HG03103 (cell line): ENCODE measurements around the gene GFAP.

Experiments
- ATAC-seq: cut with Tn5 transposase; IDR thresholded peaks from one replicate; pipeline ENCODE4 v1.9.1; 2021; ENCODE audit warnings: low read depth; ENCODE audit not compliant: unreplicated experiment

The GFAP gene

DNA sequence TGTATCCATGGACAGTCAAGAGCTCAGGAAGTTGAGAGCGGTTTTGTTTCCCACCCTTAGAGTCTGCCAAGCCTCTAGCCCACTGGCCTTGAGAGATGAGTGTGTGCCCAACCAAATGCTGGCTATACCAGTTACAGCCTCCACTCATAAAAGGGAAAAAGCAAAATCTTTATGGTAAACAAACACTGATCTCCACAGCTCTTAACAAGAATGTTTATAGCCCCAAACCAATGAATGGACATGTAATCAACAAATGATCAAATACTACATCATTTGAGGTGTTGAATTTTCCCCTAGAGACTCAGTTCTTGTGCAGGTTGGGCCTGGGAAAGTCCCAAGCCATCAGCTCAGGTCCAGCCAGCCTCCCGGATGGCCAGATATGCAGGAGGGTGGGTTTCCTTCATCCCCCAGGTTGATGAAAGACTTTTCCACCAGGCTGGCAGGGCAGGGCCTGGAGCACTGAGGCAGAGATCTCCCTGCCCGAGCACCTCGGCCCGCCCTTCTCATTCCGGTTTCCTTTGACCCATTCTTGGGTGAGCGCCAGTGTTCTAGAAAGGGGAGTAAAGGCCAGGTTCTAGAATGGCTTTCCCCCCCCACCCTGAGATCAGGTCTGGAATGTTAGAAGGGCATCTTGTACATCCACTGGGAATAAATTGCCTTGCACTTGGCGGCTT, 12.2 kb downstream of the GFAP start:
- ATAC-seq, result no peak

DNA sequence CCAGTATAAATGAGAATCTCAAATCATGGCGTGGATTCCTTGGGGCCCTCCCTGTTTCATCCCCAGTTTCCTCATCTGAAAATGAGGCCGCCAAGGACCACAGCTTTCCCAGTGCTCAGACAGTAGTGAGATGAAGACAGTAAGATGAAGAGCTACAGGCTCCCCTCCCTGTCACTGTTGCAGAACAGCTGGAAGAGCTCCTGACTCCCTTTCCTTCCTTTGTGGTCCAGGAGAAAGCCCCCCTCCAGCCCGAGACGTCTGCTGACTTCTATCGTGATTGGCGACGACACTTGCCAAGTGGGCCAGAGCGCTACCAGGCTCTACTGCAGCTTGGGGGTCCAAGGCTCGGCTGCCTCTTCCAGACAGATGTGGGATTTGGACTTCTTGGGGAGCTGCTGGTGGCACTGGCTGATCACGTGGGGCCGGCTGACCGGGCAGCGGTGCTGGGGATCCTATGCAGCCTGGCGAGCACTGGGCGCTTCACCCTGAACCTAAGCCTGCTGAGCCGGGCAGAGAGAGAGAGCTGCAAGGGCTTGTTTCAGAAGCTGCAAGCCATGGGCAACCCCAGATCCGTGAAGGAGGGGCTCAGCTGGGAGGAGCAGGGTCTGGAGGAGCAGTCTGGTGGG, 13.1 kb downstream of the GFAP start:
- no peak for ATAC-seq

DNA sequence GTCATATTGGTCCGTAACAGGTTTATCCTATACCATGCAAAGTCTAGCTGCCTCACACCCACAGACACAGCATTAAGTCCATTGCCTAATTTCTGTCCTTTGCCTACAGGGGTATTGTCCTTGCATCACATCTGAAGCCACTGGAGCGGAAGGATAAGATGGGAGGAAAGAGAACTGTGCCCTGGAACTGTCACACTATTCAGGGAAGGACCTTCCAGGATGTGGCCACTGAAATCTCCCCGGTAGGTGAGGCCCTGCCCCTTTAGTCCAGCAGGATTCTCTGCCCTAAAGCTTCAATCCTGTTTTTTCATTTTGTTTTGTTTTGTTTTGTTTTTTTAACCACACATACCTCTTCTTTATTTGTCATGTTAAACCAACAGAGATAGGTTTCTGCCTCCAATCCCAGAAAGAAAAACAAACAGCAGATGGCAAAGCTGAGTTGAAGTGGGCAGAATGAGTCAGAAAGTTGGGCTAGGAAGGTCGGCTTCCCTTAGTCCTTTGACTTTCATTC, 13.8 kb downstream of the GFAP start:
- ATAC-seq, result no peak

DNA sequence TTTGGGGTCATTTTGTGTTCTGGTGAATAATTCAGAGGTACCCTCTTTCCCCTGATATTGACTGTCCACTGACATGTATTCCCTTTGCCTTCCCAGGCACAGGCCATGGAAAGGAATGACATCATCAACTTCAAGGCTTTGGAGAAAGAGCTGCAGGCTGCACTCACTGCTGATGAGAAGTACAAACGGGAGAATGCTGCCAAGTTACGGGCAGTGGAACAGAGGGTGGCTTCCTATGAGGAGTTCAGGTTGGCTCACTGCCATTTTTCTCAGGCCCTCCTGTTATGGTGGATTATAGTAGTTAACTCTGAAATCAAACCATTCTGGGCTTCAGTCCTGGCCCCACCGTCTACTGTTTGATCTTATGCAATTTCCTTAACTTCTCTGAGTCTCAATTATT, 14.4 kb downstream of the GFAP start:
- ATAC-seq, result no peak

DNA sequence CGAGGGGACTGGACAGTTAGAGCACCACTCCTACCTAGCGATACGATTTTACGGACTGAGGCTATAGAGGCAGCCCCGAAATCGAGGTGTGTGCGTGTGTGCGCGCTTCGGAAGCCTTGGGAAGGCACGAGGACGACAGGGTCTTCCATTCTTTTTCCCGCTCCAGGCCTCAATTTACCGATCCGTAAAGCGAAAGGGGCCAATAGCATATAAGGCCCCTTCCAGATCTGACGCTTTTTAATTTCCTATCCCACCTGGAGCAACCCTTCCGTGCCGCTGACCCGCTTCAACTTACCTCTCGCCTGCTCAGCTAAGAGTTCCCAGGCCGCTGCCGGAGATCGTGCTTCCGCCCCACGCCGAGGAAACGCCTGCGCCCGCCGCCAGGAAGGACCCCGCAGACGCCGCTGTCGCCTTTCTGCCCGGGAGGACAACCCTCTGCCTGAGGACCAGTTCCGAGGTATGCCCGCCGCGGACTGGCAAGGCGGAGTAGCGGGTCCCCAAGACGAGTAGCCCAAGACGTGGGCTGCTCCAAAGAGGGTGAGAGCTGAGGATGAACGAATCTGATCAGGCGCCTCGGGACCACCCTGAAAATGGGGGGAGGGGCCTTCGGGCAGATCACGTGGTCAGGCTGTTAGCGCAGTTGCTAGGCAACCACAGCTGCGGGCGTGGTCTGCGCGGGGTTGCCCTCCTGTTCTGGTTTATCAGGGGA, 16.1 kb downstream of the GFAP start, which contains the start of gene EFTUD2:
Gene EFTUD2, minus strand, starts transcription at position 372 of the 709 bp plus-strand sequence. CDS start 4,924 bp downstream, outside the sequence.
- ATAC-seq, result peak; percentile 70

DNA sequence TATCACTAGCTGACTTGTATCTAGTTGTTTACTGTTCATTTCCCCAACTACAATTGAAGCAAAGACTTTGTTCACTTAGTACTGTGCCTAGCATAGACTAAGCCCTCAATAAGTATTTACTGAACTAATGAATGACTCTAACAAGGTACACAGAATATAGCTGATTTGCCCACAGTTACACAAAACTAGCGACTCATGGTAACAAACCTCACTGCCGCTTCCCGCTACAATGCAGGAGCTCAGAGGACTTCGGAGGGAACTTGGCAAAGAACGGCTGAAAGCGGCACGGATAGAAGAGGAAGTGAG, 16.6 kb downstream of the GFAP start:
- no peak for ATAC-seq

DNA sequence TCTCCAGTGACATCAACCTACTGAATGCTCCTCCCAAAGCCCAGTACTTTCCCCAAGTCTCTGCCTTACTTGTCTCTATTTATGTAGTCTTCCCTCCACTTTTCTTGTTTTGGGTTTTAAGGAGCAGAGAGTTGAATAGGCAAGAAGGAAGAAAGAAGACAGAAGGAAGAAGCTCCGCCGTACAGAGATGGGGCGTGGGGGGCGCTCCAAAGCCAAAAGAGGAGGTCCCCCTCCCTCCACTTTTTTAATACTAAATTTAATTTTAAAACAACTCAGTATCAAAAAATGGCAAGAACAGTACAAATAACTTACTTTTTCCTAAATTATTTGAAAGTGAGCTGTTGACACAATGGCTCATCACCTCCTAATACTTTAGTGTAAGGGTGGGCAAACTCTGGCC, 20.7 kb downstream of the GFAP start:
- no peak for ATAC-seq

DNA sequence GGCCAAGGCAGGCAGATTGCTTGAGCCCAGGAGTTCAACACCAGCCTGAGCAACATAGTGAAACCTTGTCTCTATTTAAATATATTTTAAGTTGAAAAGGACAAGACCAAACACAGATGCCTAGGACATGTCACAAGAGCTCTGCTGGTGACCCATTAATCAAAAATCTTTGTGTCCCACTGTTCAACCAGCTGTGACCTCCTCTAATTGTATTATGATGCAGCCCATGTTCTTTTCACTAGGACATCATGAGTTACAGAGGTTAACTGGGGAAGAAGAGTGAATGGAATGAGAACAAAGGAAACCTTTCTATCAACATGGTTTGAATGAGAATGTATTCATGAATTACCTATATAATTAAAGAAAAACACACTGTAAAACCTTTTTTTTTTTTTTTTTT, 23.1 kb downstream of the GFAP start:
- ATAC-seq, result no peak

DNA sequence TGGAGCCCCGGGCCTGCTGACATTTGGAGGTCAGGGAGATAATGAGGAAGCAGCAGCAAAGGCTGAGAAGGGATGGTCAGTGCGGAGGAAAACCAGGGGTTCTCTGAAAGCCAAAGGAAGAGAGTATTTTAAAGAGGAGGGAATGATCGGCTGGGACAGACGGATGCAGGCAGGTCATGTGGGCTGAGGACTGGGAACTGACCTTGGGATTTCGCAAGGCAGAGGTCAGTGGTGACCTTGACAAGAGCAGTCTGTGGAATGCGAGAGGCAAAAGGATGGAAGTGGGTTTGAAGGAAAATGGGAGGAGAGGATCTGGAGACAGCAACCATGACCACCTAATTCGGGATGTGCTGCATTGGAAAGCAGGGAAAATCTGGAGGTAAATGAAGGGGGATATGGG, 26.3 kb downstream of the GFAP start:
- ATAC-seq, result no peak

DNA sequence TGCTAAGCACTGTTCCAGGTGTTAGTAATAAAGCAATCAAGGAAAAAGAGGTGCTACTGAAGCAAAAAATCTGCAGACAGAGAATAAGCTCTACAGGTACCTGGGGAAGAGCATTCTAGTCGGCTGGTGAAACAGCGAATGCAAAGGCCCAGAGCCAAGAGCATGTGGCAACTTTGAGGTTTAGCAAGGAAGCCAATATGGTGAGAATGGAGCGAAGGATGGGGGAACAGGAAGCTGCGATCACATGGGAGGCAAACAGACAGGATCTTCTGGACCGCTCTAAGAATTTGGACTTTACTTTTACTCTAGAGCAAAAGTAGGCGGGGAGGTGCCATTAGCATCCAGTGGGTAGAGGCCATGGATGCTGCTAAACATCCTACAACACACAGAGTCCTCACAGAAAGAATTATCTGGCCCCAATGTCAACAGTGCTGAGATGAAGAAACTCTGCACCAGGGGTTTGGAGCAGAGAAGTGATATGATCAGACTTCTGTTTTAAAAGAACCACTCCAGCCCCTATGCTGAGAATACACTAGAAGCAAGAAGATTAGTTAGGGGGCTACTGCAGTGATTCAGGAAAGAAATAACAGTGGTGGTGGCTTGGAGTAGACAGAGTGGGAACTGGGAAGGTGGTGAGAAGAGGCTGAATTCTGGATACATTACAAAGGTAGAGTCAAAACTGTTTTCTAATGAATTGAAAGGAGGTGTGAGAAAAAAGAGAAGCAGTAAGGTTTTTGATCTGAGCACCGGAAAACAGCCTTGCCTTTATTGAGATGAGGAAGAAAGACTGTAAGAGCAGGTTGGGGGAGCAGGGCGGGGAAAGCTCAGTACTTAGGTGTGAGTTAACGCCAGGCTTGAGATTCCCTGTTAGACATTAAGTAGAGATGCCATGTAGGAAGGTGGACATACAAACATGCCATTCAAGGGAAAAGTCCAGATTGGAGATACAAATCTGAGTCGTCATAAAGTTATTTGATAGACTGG, 27.0 kb downstream of the GFAP start:
- no peak for ATAC-seq

DNA sequence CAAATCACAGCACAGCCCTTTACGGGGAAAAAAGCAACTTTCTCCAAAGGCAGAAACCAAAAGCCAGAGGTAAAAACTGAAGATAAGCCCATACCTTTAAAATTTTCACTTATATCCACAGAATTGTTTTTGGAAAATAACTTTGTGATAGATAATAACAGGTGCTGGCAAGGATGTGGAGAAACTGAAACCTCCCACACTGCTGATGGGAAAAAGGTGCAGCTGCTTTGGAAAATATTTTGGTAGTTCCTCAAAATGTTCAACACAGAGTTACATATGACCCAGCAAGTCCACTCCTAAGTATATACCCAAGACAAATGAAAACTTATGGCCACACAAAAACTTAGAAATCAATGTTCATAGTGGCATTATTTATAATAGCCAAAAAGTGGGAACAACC, 28.3 kb downstream of the GFAP start:
- ATAC-seq, result no peak

DNA sequence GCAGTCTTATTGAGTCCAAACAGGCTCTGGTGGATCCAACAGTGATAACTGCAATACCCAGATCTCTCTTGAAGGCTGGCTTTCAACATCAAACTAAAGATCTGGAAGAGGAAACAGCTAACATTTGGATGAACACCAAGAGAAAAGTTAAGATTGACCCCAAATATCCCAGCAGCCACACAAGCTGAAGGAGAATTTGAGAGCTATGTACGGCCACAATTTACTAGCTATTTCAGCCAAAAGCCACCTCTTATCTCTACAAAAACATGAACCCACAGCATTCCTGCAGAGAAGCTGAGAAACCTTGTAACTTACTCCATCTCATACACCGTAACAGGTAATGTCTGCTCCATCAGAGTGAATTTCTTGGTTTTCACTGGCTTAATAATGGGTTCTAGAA, 30.4 kb downstream of the GFAP start:
- ATAC-seq, result no peak

DNA sequence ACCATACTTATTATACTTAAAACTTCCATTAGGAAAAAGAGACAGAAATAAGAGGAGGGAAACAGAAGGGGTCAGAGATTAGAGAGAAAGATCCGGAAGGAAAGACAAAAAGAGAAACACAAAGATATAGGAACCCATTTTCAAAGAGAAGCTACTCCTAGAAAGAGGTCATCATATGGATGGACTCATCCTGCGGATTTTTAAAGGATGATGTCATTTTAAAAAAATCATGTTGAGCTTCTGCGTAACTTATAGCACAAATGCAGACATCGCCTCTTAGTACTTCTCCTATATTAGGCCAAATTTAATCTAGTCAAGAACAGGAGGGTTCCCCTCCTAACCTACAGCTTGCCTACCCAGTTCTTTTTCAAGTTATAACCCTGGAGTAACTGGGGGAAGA, 34.2 kb downstream of the GFAP start:
- no peak for ATAC-seq

DNA sequence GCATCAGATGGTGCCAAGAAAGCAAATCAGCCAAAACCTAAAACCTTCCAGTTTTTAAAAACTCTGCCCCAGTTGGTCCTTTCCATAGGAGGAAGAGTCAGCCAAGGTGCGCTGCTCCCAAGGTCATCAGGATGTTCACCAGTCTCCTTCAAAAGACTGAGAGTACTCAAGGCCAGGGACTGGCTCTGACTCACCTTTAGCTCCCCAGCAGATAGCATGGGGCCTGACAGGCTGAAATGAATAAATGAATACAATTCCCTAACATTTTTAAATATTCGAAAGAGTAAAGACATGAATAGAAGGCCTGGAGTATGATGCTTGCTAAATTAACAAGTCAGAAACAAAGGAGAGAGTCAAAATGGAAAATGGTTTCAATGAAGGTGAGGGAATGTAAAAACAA, 35.2 kb downstream of the GFAP start:
- ATAC-seq, result no peak

DNA sequence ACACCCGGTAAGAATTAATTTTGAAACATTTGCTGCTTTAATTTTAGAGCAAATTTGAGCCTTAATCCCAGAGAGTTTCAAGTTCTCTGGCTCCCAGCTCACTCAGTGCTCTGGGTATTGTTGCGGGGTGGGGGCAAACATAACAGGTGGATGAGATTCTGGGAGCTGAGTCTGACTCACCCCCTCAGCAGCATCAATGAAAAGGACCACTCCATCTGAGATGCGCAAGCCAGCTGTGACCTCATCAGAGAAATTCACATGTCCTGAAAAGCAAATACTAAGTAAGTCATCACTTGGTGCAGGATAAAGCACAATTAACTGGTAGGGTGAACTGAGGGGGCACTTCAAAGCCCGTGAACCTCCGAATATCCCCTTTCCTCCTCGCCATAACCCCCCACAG, 35.9 kb downstream of the GFAP start:
- no peak for ATAC-seq

DNA sequence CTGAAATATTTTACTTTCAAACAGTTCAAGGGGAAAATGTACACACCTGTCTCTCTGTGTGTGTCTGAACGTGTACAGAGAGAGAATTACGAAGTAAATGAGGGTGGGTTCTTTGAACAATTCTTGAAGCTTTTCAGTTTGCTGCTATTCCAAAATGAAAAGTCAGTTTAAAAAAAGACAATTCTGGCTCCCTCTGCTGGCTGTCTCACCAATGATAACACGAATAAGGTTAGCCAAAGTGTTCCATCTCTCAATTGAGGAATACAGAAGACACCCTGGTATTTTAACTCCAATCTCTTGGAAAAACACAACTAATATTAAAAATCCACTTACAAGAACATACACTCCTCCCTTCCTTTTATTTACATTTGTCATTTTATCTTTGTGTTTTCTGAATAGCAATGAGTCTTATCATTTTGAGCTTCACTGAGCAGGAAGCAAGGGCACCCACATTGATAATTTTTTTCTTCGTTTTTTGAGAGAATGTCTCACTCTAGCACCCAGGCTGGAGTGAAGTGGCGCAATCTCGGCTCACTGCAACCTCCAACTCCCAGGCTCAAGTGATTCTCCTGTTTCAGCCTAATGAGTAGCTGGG, 36.6 kb downstream of the GFAP start:
- ATAC-seq, result no peak

DNA sequence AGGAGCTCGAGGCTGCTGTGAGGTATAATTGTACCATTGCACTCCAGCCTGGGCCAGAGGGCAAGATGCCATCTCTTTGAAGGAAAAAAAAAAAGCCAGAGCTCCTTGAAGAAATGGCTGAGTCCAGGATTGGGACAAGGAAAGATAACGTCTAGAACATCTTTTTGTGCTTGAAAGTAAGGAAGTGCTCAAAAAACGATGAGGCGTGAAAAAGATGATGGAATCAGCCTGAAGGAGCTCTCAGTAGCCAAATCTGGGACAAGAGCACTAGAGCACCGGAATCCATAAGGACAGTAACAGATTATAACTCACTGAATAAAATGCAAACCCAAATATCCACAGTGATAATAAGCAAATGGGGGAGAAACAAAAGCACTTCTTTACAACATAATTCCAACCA, 38.2 kb downstream of the GFAP start:
- no peak for ATAC-seq

DNA sequence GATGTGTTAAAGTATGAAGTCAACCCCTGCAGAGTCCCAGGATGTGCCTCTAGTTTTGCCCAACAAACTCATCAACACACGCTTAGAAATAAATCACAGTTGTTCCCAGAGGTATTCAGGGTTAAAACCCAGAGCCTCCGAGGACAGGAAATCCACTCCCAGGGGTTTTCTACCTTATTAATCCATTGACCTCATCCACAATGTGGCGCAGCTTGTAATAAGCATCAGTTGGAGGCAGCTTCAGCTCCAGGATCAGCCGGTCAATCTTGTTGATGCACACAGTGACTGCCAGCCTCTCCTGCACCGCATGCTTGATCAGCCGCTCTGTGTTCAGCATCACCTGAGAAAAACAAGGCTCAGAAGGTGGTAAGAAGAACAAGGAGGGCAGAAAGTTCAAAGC, 39.5 kb downstream of the GFAP start:
- ATAC-seq, result no peak

DNA sequence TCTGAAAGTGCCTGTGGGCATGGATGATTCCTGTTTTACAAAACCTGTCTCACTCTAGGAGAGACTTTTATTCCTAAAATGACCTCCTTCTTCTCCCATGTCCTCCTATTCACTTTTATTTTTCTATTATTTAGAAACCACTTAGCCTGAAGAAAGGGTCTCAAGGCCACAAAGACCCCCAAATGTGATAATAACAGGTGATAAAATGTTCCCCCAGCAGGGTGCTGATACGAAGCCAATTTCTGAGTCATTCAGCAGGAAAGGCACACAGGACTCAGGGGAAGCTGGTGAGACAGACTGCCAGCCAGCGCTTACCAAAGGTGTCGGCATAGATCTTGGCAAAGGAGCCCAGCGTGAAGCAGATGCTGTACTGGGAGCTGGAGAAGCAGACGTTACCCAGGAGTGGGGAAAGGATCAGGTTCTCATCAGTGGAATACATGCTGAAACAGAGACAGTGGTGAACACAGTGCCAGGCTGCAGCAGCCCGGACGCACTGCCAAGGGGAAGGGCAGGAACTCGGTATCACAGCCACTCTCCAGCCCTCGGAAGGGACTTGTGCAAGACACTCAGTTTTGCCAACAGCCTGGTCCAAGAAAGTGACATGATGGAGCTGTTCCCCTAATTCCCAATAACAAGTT, 43.0 kb downstream of the GFAP start:
- no peak for ATAC-seq

DNA sequence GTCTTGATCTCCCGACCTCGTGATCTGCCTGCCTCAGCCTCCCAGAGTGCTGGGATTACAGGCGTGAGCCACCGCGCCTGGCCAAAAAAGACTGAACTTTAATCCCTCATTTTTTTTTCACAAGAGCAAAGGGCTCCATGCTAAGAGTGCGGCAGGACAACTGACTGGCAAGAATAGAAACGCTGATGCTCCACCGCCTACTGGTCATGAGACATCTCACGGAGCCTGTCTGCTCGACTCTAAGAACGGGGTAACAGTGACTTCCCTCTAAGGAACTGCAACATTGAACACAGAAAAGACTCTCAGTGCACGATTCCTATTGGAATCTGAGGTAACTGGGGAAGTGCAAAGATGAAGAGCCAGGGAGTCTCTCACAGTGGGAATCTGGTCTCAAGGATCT, 43.7 kb downstream of the GFAP start:
- ATAC-seq, result no peak
